Adrenal gland (tissue), 5 donors: ENCODE measurements around the gene ABHD10.

Experiments used
- POLR2A ChIP-seq, 2 donors: fragments of 450-650 bp; IDR thresholded peaks; one replicate each; pipeline ENCODE4 v1.6.1; 2017; ENCODE audit warnings: antibody characterized with exemption in 2 of 2, mild to moderate bottlenecking in 2 of 2, moderate library complexity in 1 of 2
- TF ChIP-seq, protein P1 (sequence below), 6 experiments: fragments of 450-650 bp in 4 of 6; fragments of 200-600 bp in 2 of 6; sonication (generic) in 1 of 6; IDR thresholded peaks; 1 replicate in 5 of 6; 2 replicates in 1 of 6; pipeline versions ENCODE4 v1.5.1 to v1.8.0; 2016 to 2021; ENCODE audit warnings: antibody characterized with exemption in 6 of 6, mild to moderate bottlenecking in 2 of 6, moderate library complexity in 1 of 6
- donor health status: DM: no; HTN: no; CAD: no.

DNA sequence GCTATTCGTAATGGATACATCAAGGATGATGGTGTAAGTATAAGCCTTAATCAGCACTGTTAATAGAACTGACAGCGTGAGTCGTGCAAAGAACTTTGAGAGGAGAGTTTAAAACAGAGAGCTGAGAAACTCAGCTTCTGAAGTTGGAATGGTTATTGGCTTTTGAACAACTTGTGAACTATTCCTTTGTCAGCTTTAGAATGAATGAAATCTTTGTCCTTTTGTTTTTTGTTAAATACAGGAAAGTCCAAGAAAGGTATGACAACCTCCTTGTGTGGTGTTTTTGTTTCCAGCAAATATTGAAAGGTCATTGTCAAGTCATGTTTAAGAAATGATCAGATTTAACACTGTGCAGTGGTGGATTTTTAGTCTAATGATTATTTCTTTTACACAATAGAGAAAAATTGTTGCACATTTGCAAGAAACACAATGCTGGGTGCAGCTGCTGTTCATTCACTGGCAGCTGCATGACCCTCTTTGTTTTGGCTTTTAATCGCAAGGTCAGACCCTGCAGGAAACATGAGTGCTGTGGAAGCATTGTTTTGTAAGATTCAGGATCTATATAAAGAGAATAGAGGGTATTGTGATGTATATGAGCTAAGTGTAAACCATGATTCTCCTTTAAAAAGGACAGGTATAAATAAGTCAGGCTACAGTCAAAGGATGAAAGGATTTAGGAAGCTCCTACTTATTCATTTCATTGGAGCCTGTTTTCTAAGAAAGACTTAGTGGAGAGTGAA lies 21.7 kb upstream of the ABHD10 start:
- TF ChIP-seq, protein P1, sequence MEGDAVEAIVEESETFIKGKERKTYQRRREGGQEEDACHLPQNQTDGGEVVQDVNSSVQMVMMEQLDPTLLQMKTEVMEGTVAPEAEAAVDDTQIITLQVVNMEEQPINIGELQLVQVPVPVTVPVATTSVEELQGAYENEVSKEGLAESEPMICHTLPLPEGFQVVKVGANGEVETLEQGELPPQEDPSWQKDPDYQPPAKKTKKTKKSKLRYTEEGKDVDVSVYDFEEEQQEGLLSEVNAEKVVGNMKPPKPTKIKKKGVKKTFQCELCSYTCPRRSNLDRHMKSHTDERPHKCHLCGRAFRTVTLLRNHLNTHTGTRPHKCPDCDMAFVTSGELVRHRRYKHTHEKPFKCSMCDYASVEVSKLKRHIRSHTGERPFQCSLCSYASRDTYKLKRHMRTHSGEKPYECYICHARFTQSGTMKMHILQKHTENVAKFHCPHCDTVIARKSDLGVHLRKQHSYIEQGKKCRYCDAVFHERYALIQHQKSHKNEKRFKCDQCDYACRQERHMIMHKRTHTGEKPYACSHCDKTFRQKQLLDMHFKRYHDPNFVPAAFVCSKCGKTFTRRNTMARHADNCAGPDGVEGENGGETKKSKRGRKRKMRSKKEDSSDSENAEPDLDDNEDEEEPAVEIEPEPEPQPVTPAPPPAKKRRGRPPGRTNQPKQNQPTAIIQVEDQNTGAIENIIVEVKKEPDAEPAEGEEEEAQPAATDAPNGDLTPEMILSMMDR (IDR thresholded peaks at IDR 0.05), result no peak
- no peak for TF ChIP-seq POLR2A (IDR thresholded peaks at IDR 0.05)
